HL-60/S4 (cell line): ENCODE measurements around the gene EFHB.
"Not testable (repeated sequence)": the region's sequence is repeated elsewhere in the genome, so short reads cannot be mapped to it uniquely, and the experiment has no call there.

ENCODE experiments used
- in situ Hi-C: fragments of 300-500 bp; cut with MboI; formaldehyde crosslinking; loops from 2 replicates; pipeline ENCODE4 v1.14.3; 2022; ENCODE audit warnings: low sequenced_read_pairs

Gene EFHB, protein sequence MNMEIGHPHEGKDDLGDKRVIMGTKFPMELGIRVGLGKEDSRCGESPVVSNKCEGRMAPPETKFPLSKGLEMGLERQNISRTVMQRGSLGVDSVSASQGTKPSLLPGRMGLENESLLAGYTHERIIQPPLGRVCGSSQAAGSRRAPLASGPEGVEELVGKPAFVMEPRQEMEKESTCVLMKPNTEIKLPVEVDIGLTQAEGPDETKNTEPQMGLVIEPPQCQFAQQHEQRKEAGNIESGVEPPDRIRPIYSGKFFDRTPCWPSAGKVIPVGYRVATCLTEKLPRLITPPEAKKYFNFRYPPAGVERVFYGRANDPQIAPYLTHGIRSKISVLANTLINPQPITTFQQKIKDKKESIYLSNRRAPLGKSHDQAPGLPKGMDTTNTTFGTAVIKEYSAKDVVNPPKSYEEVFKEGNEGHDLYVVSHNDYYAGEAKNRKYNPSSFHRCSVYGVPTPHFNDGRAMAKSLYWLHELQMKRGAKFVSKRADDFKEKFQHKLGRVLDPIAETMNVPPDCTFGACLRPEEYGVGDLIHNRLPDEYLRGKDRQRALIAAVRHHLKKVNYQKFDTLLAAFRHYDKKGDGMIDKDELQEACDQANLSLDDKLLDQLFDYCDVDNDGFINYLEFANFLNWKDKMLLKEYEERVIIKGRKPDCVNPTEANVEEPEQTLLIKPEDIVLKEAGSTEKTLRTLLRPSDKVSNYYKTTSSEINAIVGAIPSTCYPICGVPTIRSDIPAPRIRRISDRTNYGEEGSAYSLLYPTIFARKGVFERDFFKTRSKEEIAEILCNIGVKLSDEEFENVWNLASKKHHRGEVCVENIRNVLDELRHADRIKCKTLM

DNA sequence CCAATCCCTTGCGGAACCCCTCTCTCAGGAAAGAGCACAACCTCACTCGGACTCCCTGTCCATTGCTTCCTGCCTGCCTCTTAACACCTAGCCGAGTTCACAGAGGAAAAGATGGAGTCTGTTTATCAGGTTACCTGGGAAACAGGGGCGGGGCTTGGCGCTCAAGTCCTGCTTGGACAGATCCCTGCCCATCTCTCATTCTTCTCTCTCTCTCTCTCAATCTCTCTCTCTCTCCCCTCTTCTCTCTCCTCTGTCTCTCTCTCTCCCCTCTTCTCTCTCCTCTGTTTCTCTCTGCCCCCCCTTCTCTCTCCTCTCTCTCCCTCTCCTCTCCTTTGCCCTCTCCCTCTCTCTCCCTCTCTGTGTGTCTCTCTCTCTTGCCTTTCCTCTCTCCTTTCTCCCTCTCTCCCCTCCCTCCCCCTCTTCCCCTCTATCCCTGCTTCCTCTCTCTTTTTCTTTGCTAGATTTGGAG, at the start of gene EFHB:
EFHB (minus strand) TSS at position 120 of the 469 bp plus-strand sequence. CDS start 199 bp downstream, outside the sequence.
- in situ Hi-C loops = no loop called here

DNA sequence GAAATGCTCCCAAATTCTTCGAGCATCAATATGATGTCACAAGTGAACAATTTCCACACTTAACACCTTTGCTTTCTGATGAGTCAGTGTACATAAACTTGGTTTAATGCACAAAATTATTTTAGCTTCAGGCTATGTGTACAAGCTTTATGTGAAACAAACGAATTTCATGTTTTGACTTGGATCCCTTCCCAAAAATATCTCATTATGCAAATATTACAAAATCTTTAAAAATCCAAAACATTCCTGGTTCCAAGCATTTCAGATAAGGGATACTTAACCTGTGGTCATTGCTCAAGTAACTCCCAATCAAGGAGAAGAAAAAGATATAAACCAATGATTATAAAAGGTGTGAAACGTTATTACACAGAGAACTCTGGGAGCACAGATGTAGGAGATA, 38.0 kb upstream of the EFHB start:
- in situ Hi-C loops = no loop called here

- in situ Hi-C loops = no loop called here
These were observed 36.3 kb upstream of the EFHB start for GRCh38 chr3:19970327-19970726.

GRCh38 chr3:19967812-19968211, 33.8 kb upstream of the EFHB start:
- in situ Hi-C loops = no loop called here

GRCh38 chr3:19967208-19967607, 33.2 kb upstream of the EFHB start:
- in situ Hi-C loops = no loop called here

DNA sequence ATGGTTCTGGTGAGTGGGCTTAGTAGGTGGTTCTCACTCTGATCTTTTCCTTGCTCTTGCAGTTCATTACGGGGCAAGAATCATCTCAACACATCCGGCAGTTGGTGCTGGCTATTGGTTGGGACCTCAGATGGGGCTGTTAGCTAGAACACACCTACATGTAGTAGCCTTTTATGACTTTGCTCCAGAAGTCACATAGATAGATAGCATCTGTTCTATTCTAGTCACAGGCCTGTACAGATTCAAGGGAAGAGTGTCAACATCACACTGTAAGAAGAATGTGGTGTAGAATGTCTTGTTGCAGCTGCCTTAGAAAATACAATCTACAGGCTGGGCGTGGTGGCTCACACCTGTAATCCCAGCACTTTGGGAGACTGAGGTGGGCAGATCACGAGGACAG, 27.9 kb upstream of the EFHB start:
- in situ Hi-C loops = no loop called here

GRCh38 chr3:19960696-19961095, 26.7 kb upstream of the EFHB start:
- in situ Hi-C loops = no loop called here

DNA sequence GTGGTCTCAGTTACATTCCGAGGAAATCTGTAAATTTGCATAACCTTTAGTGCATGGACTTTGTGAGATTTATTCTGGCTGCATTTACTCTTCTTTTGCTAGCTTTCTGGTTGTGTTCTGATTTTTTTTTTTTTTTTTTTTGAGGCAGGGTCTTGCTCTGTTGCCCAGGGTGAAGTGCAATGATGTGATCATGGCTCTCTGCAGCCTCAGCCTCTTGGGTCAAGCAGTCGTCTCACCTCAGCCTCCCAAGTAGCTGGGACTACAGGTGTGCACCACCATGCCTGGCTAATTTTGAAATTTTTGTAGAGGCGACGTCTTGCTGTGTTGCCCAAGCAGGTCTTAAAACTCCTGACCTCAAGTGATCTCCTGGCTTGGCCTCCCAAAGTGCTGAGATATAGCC, 25.5 kb upstream of the EFHB start:
- in situ Hi-C loops = no loop called here

- in situ Hi-C loops = not testable (repeated sequence)
These were observed 23.3 kb upstream of the EFHB start for GRCh38 chr3:19957354-19957753.

DNA sequence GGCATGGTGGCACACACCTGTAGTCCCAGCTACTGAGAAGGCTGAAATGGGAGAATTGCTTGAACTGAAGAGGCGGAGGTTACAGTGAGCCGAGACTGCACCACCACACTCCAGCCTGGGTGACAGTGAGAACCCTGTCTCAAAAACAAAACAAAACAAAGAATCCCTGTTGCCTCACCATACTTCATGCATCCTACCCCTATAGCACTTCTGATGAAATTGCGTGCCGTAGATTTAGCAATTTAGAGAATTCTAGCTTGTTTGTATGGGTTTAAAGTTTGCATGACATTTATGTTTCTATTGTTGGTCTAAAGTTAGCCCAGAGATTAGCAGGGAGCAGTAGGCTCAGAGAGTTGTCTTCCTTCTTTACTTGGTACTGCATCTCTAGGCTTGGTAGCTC, 20.7 kb upstream of the EFHB start:
- in situ Hi-C loops = no loop called here

DNA sequence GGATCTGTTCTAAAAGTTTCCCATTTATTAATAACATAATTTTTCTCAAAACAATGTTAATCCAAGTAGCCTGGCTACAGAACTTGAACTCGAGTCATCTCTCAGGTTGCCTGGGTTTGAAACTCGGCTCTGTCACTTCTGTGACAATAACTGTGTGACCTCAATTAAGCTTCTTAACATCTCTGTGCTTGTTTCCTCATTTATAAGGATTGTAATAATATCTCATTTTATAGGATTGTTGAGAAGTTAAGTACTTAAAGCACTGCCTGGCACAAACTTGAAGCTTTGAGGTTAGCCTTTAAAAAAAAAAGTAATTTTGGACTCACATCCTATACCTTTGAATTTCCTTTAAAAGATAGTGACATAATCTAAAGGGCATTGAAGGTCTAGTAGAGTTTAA, 16.3 kb upstream of the EFHB start:
- in situ Hi-C loops = no loop called here

GRCh38 chr3:19948226-19948591, 14.2 kb upstream of the EFHB start:
- in situ Hi-C loops = no loop called here

DNA sequence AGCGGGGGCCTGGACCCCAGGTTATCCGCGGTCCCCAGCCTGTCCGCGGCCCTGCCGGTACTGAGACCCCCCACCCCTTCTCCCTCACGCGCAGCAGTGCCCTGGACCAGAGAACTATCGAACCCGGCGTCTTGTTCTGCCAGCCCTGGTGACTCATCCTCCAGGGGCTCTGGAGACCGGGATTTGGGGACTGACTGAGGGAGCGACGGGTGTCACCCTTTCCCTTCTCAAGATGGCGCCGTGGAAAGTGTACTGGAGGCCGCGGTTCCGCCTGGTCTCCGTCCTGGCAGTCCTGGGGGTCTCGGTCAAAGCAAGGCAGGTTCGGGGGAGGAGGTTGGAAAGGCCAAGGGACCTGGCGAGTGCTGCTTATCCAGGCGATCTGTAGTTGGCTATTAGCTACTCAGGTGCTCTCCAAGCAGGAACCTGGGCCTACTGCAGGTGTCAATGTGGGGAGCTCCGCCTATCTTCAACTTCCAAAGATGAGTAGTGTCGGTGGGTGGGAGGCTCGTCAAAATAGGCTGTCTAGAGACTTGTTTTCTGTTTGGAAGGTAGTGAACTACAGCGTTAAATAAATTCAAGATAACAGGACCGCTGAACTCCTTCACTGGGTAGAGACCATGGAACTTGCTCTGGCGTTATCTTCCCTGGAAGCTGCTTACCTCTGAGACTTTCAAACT, 13.7 kb upstream of the EFHB start:
- in situ Hi-C loops = no loop called here

DNA sequence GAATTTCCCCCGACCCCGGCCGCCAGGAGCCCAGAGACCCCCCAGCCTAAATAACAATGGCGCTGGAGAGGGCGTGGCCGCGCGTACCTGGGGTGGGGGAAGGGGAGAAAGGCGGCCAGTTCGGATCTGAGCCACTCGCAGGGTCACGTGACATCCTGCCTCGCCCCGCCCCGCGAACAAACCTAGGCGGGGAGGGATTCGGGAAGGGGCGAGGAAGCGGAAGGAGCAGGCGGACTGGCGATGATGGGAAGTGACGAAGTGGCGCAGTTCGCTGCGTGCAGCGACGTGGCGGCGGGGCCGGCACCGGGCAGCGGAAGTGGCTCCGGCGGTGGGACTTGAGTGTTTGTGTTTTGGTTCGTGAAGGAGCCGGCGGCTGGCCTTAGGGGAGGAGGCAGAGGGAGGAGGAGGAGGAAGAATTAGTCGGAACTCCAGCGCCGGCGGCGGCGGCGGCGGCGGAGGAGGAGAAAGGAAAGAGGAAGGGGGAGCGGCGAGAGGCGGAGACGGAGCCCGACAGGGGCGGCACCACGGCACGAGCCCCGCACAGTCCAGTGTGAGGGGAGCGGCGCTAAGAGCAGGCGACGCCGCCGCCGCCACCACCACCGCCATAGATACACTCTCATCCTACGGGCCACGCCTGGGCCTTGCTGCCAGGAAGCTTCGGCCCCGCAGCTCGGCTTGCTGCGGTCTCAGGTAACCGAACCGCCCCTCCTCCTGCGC, 13.0 kb upstream of the EFHB start, which contains the start of gene RAB5A:
RAB5A (plus strand) TSS at position 266 of the 717 bp plus-strand sequence. CDS start 3,802 bp downstream, outside the sequence.
- in situ Hi-C loops = no loop called here

GRCh38 chr3:19945969-19946831, 12.2 kb upstream of the EFHB start:
- in situ Hi-C loops = no loop called here

- in situ Hi-C loops = no loop called here
These were observed 11.5 kb upstream of the EFHB start for GRCh38 chr3:19945534-19945933.

GRCh38 chr3:19940643-19941042, 6.6 kb upstream of the EFHB start:
- in situ Hi-C loops = no loop called here

- in situ Hi-C loops = no loop called here
These were observed 4.2 kb upstream of the EFHB start for GRCh38 chr3:19938295-19938627.

GRCh38 chr3:19937459-19938294, 3.7 kb upstream of the EFHB start:
- in situ Hi-C loops = no loop called here
